Heart left ventricle (tissue), 16 donors: ENCODE measurements around the gene DUS4L. TPM values are rescaled to one million over a fixed set of nuclear protein-coding genes. Genes with fewer than 3 reads are reported as not detected.

Experiments used
- ATAC-seq, 4 donors: fragments of 200-7000 bp; cut with Tn5 transposase; one replicate each; pipeline ENCODE4 v1.9.1; 2020 to 2022; ENCODE audit warnings: moderate library complexity in 4 of 4, mild to moderate bottlenecking in 3 of 4, moderate number of reproducible peaks in 1 of 4
- DNase-seq, 5 donors: peaks; one replicate each; pipeline ENCODE4 v3.0.0-alpha.2; 2020
- H3K27ac ChIP-seq, 12 donors: fragments of 200-600 bp; sonication (generic) in 4 of 12; one replicate each; pipeline versions ENCODE4 v1.5.0 to v1.8.0; 2016 to 2022; ENCODE audit warnings: mild to moderate bottlenecking in 2 of 12
- H3K27me3 ChIP-seq, 9 donors: fragments of 200-600 bp; sonication (generic) in 2 of 9; one replicate each; pipeline versions ENCODE4 v1.5.1 to v1.8.0; 2016 to 2022; ENCODE audit warnings: mild to moderate bottlenecking in 3 of 9
- H3K36me3 ChIP-seq, 9 donors: fragments of 200-600 bp; sonication (generic) in 2 of 9; one replicate each; pipeline versions ENCODE4 v1.5.0 to v1.8.0; 2018 to 2022; ENCODE audit warnings: mild to moderate bottlenecking in 2 of 9
- H3K4me1 ChIP-seq, 12 donors: fragments of 200-600 bp; sonication (generic) in 4 of 12; one replicate each; pipeline versions ENCODE4 v1.5.0 to v1.8.0; 2016 to 2022; ENCODE audit warnings: mild to moderate bottlenecking in 3 of 12
- H3K4me3 ChIP-seq, 12 donors: fragments of 200-600 bp; sonication (generic) in 4 of 12; one replicate each; pipeline versions ENCODE4 v1.5.0 to v1.8.0; 2017 to 2022; ENCODE audit warnings: mild to moderate bottlenecking in 9 of 12, moderate library complexity in 4 of 12
- H3K9me3 ChIP-seq, 12 donors: fragments of 200-600 bp; sonication (generic) in 4 of 12; one replicate each; pipeline versions ENCODE4 v1.5.0 to v1.8.0; 2016 to 2022; ENCODE audit warnings: mild to moderate bottlenecking in 1 of 12
- POLR2A ChIP-seq, 2 donors: fragments of 450-650 bp; IDR thresholded peaks; one replicate each; pipeline ENCODE4 v1.6.1; 2017; ENCODE audit warnings: antibody characterized with exemption in 2 of 2, mild to moderate bottlenecking in 2 of 2, moderate library complexity in 2 of 2
- WGBS, 4 donors: extraction: QIAGEN DNeasy Blood & Tissue Kit in 2 of 4; methylation state at CpG; one replicate each; pipeline versions ENCODE4 v1.1.5 to v1.1.7; 2013 to 2018; 5-methylcytosine and 5-hydroxymethylcytosine counted together
- intact Hi-C, 10 donors: fragments of 100-400 bp; cut with DNase I; formaldehyde crosslinking; loops; one replicate each; pipeline versions ENCODE4 v1.11.1 to v1.14.2; 2022
- polyA plus RNA-seq, 2 donors: library from polyadenylated mRNA; stranded (reverse); fragments of 200-250 nt; gene quantifications; one replicate each; pipeline ENCODE4 v1.2.3, GENCODE V29; 2013
- total RNA-seq, 9 donors: library from RNA; depleted of rRNA in 2 of 9; stranded (reverse); fragments of >200 nt in 2 of 9; fragmentation: NEBNext Ultra II Directional in 3 of 9; extraction: Animal tissue kit (Norgen Biotek cat#: 25700) in 3 of 9; gene quantifications; one replicate each; pipeline versions ENCODE4 v1.1.0 to v1.2.4, GENCODE V29; 2016 to 2023
- TF ChIP-seq, protein P1 (sequence below), 12 donors: fragments of 200-600 bp; sonication (generic) in 4 of 12; IDR thresholded peaks; one replicate each; pipeline versions ENCODE4 v1.5.0 to v1.8.0; 2018 to 2022; ENCODE audit warnings: antibody characterized with exemption in 12 of 12, mild to moderate bottlenecking in 5 of 12
- donor health status: ischemic (EF 13 %, LVEDD 7.1; RV severe dilation, severe dysfunction).
- donor health status: healthy with polysubstance abuse.
- donor health status: DM: no; HTN: yes; CAD: no.
- donor health status: DM: no; HTN: no; CAD: no.
- donor health status: ischemic (EF 25% LVEDD 6.9; RV normal size, moderate dysfunction).
- donor health status: ischemic (EF 25% LVEDD 5.7; RV mildly dilated, moderate dysfunction).
- donor health status: healthy.
- donor health status: DM: yes; HTN: yes; CAD: no.
- donor health status: ischemic (EF 35%, LVEDD 5.7; RV mildly dilated, moderate dysfunction).
- donor health status: nonischemic (EF 11% LVEDD 7.7; RV severe dilation, severe dysfunction).
- donor health status: DM: yes; HTN: yes; CAD: no.
- donor health status: PGD.
- donor health status: ischemic (EF 29% LVEDD 5.4; RV normal size, mild dysfunction).
- donor health status: nonischemic (EF 23%, LVEDD 6.1; RV moderate dilation, normal function).

Gene DUS4L
- total and polyA plus RNA-seq, 11 donors, result 4.5 to 11.7 (median 8.7) TPM

DNA sequence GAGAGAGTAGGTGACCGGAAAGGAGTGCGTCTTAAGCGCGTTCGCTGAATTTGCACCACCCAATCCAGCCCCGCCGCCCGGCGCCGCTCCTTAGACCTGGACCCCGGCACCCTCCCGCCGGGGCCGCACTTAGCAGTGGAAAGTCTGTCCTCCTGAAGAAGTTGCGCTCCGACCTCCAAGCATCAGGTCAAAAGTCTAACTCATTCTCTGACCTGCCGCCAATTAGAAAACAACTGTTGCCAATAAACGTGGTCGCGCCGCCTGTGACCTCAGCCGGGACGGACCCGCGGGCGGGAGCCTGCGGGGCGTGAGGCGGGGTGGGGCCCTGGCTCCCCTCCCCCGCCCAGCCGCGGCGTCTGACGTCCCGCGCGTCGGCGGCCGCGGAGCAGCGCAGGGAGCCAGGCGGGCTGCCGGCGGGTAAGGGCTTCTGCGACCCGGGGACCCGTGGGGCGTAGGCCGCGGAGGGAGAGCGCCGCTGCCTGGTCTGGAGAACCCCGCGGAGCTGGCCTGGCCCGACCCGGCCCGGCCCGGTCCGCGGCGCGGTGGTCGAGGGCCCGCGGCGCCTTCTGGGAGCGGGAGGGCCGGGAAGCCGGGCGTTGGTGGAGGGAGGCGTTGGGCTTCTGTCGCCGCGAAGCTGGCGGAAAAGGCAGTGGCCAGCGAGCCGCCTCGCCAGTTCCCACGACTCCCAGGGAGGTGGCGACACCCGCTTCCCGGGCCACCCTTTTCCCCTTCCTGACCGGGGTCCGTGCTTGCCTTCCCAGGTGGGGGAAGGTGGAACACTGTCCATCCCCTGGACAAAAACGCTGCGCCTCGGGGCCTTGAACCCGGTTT is 16.3 kb downstream of the DUS4L start, which contains the start of gene BCAP29:
Gene BCAP29 (plus strand): TSS at position 362 of the 831 bp plus-strand sequence. CDS start 527 bp downstream, outside the sequence.
- WGBS, 4 donors, result 0 to 1% (median 0%) methylated on average over 47 to 89 of the region's 89 CpGs
- DNase-seq (peak; percentile 85 to 91 (median 87)), ATAC-seq (peak; percentile 84 to 98 (median 96))
- peak; percentile 71 to 90 for TF ChIP-seq POLR2A (IDR thresholded peaks at IDR 0.05)
- TF ChIP-seq, protein P1, sequence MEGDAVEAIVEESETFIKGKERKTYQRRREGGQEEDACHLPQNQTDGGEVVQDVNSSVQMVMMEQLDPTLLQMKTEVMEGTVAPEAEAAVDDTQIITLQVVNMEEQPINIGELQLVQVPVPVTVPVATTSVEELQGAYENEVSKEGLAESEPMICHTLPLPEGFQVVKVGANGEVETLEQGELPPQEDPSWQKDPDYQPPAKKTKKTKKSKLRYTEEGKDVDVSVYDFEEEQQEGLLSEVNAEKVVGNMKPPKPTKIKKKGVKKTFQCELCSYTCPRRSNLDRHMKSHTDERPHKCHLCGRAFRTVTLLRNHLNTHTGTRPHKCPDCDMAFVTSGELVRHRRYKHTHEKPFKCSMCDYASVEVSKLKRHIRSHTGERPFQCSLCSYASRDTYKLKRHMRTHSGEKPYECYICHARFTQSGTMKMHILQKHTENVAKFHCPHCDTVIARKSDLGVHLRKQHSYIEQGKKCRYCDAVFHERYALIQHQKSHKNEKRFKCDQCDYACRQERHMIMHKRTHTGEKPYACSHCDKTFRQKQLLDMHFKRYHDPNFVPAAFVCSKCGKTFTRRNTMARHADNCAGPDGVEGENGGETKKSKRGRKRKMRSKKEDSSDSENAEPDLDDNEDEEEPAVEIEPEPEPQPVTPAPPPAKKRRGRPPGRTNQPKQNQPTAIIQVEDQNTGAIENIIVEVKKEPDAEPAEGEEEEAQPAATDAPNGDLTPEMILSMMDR (IDR thresholded peaks at IDR 0.05), result peak in 9 of 12 donors; percentile 27 to 65 (median 48)
- H3K27ac ChIP-seq, result peak within 1 kb of the TSS; percentile 95 to 99 (median 97)
- no peaks in the 10 kb centered on the region for H3K27me3 ChIP-seq
- no peaks in the 10 kb centered on the region for H3K9me3 ChIP-seq
- H3K4me3 ChIP-seq, result peak within 1 kb of the TSS; percentile 74 to 89 (median 81)
- peaks cover 0 to 27% (median 15%) of the 10 kb centered on the region in 9 donors for H3K36me3 ChIP-seq
- intact Hi-C loops, result loop anchor here in 7 of 10 donors (1.0 to 10.0 kb wide), 9 partner anchors 15 to 395 kb away; partner anchors contain the start of genes GPR22 (in 2 of the 7), COG5 (in 1 of the 7) and DUS4L (in 1 of the 7)
- peaks cover 0 to 44% (median 26%) of the 10 kb centered on the region in 12 donors for H3K4me1 ChIP-seq

GRCh38 chr7:107580716-107581383 is 17.1 kb downstream of the DUS4L start:
- DNase-seq (no peak), ATAC-seq (no peak)
- Histone ChIP-seq H3K27ac (peak overlapping the region; percentile 95 to 99 (median 97)), H3K4me1 (peaks cover 0 to 44% (median 26%) of the 10 kb centered on the region in 12 donors), H3K27me3 (no peaks in the 10 kb centered on the region), H3K4me3 (peak overlapping the region; percentile 74 to 89 (median 81)), H3K9me3 (no peaks in the 10 kb centered on the region), H3K36me3 (peaks cover 0 to 27% (median 21%) of the 10 kb centered on the region in 9 donors)
- TF ChIP-seq, protein P1 (IDR thresholded peaks at IDR 0.05), result peak in 2 of 12 donors; percentile 1 to 4
- TF ChIP-seq POLR2A (IDR thresholded peaks at IDR 0.05), result no peak
- intact Hi-C loops, result loop anchor here in 5 of 10 donors (1.0 to 10.0 kb wide), 7 partner anchors 14 to 396 kb away; partner anchors contain the start of genes COG5 (in 1 of the 5) and DUS4L (in 1 of the 5)
- 17 to 21% (median 19%) methylated on average over 10 of the region's 10 CpGs for WGBS, 4 donors

DNA sequence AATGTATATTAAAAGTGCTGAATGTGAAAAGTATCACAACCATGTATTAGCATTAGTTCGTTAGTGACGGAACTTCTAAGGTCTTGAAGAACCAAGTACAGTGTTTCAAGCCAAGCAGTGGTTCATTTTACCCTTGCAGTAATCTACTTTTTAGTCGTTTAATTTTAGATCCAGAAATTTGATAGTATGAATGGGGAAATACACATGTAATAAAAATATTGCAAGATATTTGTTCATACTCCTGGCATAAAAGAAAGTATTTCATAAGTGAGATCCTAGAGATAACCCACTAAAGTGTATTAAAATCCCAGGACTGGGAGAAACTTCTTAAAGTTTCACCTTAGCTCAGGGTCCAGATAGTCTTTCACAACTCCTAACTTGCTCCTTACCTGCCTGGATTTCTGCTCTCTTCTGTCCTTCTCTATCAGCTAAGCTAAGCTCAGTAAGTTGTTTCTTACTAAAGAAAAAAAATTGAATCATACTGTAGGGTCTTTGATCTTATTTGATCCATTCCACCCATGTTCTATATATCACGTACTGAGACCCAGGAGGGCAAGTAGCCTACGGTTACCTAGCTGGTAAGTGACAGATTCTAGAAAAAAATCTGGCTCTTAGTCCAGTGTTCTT is 17.7 kb downstream of the DUS4L start:
- H3K36me3 ChIP-seq, result peaks cover 0 to 32% (median 24%) of the 10 kb centered on the region in 9 donors
- no peak for TF ChIP-seq POLR2A (IDR thresholded peaks at IDR 0.05)
- TF ChIP-seq, protein P1 (IDR thresholded peaks at IDR 0.05), result no peak
- H3K27me3 ChIP-seq, result no peaks in the 10 kb centered on the region
- H3K9me3 ChIP-seq, result no peaks in the 10 kb centered on the region
- H3K27ac ChIP-seq, result peak overlapping the region in 11 of 12 donors; percentile 95 to 99 (median 97)
- peaks cover 0 to 44% (median 26%) of the 10 kb centered on the region in 12 donors for H3K4me1 ChIP-seq
- ATAC-seq (no peak), DNase-seq (no peak)
- intact Hi-C loops, result loop anchor here in 4 of 10 donors (2.0 to 10.0 kb wide), 6 partner anchors 13 to 397 kb away; no protein-coding TSS in a partner anchor
- H3K4me3 ChIP-seq, result peak overlapping the region; percentile 74 to 89 (median 81)
- 11 to 22% (median 18%) methylated on average over 5 of the region's 5 CpGs for WGBS, 4 donors
